T-cell (primary cell): ENCODE results near the gene H6PD. TPM values are rescaled to one million over a fixed set of nuclear protein-coding genes. Genes with fewer than 3 reads are reported as not detected.

ENCODE experiments used
- ATAC-seq, 4 experiments: fragments of 200-7000 bp in 3 of 4; fragments of 150-1000 bp in 1 of 4; cut with Tn5 transposase; replicated peaks in 1 of 4; 1 replicate in 3 of 4; 2 replicates in 1 of 4; pipeline ENCODE4 v1.10.0; 2021; ENCODE audit warnings: moderate library complexity in 3 of 4, mild to moderate bottlenecking in 2 of 4, moderate number of reproducible peaks in 1 of 4
- CTCF ChIA-PET, 2 donors: fragments of 300-600 bp; sonication (Branson Sonifier 250); formaldehyde crosslinking; loops; one replicate each; lab custom pipeline; 2022; ENCODE audit warnings: antibody characterized with exemption in 2 of 2; lab: Charles Lee
- POLR2A ChIA-PET, 2 donors: fragments of 300-600 bp; sonication (Branson Sonifier 250); formaldehyde crosslinking; loops; one replicate each; lab custom pipeline; 2022; ENCODE audit warnings: antibody characterized with exemption in 2 of 2; lab: Charles Lee
- DNase-seq, 35 experiments: peaks; one replicate each; pipeline versions ENCODE4 v3.0.0 to v3.0.0-alpha.2; 2013 to 2023
- H3K27ac ChIP-seq: one replicate; pipeline ENCODE4 v1.5.1; 2013; ENCODE audit warnings: low read length
- H3K27me3 ChIP-seq, 2 experiments: replicated peaks in 1 of 2; 1 replicate in 1 of 2; 2 replicates in 1 of 2; pipeline versions ENCODE4 v1.6.1 to v1.7.0; 2013; ENCODE audit warnings: low read length in 1 of 2, mixed read lengths in 1 of 2; ENCODE audit not compliant: control insufficient read depth in 2 of 2, insufficient read depth in 2 of 2; ENCODE audit errors: extremely low read depth in 1 of 2
- H3K36me3 ChIP-seq, 2 donors: 1 replicate in 1 of 2; 2 replicates in 1 of 2; pipeline versions ENCODE4 v1.6.1 to v1.7.0; 2013; ENCODE audit warnings: low read length in 1 of 2; ENCODE audit not compliant: control insufficient read depth in 2 of 2, insufficient read depth in 1 of 2; ENCODE audit errors: extremely low read depth in 1 of 2
- H3K4me1 ChIP-seq, 2 experiments: 1 replicate in 1 of 2; 2 replicates in 1 of 2; pipeline versions ENCODE4 v1.6.1 to v1.7.0; 2013; ENCODE audit warnings: low read length in 2 of 2, mixed read lengths in 1 of 2; ENCODE audit not compliant: insufficient read depth in 2 of 2, control insufficient read depth in 1 of 2; ENCODE audit errors: extremely low read depth in 1 of 2
- H3K4me3 ChIP-seq, 2 donors: 1 replicate in 1 of 2; 2 replicates in 1 of 2; pipeline versions ENCODE4 v1.5.1 to v1.7.0; 2013; ENCODE audit warnings: mild to moderate bottlenecking in 2 of 2, low read length in 1 of 2, moderate library complexity in 1 of 2; ENCODE audit not compliant: control insufficient read depth in 1 of 2; ENCODE audit errors: extremely low read depth in 1 of 2
- H3K9me3 ChIP-seq: 2 replicates; pipeline ENCODE4 v1.7.0; 2013
- H3K27ac Mint-ChIP-seq, 2 donors: one replicate each; pipeline ENCODE4 v1.8.0; 2020 to 2021; ENCODE audit warnings: mild to moderate bottlenecking in 2 of 2, mixed read lengths in 2 of 2
- H3K27me3 Mint-ChIP-seq, 2 donors: one replicate each; pipeline ENCODE4 v1.8.0; 2021 to 2022; ENCODE audit warnings: mixed read lengths in 2 of 2
- H3K36me3 Mint-ChIP-seq: one replicate; pipeline ENCODE4 v1.8.0; 2021; ENCODE audit warnings: mixed read lengths
- H3K4me1 Mint-ChIP-seq, 3 donors: one replicate each; pipeline ENCODE4 v1.8.0; 2020 to 2022; ENCODE audit warnings: mixed read lengths in 3 of 3, mild to moderate bottlenecking in 1 of 3
- H3K4me3 Mint-ChIP-seq, 3 donors: one replicate each; pipeline ENCODE4 v1.8.0; 2020 to 2022; ENCODE audit warnings: mild to moderate bottlenecking in 3 of 3, mixed read lengths in 3 of 3, moderate library complexity in 3 of 3
- H3K9me3 Mint-ChIP-seq, 3 donors: one replicate each; pipeline ENCODE4 v1.8.0; 2020 to 2022; ENCODE audit warnings: mixed read lengths in 3 of 3
- WGBS: methylation state at CpG from one replicate; pipeline ENCODE4 v1.1.5; 2013; ENCODE audit warnings: missing lambda C conversion rate; ENCODE audit not compliant: insufficient coverage; 5-methylcytosine and 5-hydroxymethylcytosine counted together
- total RNA-seq, 35 experiments: library from RNA in 6 of 35; stranded (reverse) in 6 of 35; fragments of 120-200 nt in 1 of 35; gene quantifications; one replicate each; pipeline versions ENCODE4 v1.2.1 to v1.2.4 and lab custom pipeline; 2013 to 2026

The H6PD gene, protein sequence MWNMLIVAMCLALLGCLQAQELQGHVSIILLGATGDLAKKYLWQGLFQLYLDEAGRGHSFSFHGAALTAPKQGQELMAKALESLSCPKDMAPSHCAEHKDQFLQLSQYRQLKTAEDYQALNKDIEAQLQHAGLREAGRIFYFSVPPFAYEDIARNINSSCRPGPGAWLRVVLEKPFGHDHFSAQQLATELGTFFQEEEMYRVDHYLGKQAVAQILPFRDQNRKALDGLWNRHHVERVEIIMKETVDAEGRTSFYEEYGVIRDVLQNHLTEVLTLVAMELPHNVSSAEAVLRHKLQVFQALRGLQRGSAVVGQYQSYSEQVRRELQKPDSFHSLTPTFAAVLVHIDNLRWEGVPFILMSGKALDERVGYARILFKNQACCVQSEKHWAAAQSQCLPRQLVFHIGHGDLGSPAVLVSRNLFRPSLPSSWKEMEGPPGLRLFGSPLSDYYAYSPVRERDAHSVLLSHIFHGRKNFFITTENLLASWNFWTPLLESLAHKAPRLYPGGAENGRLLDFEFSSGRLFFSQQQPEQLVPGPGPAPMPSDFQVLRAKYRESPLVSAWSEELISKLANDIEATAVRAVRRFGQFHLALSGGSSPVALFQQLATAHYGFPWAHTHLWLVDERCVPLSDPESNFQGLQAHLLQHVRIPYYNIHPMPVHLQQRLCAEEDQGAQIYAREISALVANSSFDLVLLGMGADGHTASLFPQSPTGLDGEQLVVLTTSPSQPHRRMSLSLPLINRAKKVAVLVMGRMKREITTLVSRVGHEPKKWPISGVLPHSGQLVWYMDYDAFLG
- total RNA-seq = 10 to 100 TPM; 17.6 to 26.5 (median 23.9) TPM
- total RNA-seq (2013) = 24.1 TPM
- total RNA-seq (lab: John Stamatoyannopoulos, UW) = 19.4 to 151 (median 85.5) reads per million in 29 experiments

DNA sequence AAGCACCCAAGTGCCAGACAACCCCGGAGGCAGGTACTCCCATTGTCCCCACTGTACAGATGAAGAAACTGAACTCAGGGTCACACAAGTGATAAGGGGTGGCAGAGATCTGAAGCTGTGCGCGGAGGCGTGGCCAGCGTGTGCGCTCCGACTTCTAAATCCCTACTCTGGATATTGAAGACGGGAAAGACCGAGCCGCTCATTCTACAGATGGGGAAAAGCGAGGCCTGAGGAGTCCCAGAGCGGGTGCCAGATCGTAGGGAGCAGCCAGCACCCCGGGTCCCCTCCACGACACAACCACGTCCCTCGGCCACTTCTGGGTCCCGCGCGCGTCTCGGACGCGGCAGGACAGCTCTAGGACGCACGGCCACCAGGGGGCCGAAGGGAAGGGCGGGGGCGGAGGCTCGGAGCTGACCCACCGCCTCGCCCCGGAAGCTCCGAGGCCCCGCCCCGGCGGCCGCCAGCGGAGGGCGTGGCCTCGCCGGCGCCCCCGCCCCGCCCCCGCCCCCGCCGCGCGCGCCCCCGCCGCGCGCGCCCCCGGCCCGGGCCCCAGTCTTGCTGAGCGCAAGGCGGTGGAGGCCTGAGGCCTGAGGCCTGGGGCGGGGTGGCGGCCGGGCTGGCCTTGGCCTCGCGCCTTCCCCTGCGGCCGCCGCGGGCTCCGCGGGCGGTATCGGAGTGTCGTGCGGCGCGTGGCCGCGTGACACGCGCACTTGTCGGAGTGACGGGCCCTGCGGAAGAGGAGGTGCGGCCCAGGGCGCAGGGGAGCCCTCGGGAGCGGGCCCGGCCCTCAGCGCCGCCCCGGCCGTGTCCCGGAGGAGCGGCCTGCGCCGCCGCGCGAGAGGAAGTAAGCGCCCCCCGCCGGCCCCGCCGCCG lies at the start of gene H6PD:
Gene H6PD, plus strand, starts transcription at position 552 of the 873 bp plus-strand sequence. CDS start 10,161 bp downstream, outside the sequence.
- H3K4me3 Mint-ChIP-seq = peak within 1 kb of the TSS; percentile 91 to 96 (median 92)
- under 1% methylated on average over 84 of the region's 106 CpGs for WGBS
- no peaks in the 10 kb centered on the region for H3K9me3 ChIP-seq
- H3K9me3 Mint-ChIP-seq = no peaks in the 10 kb centered on the region
- peak within 1 kb of the TSS; percentile 71 to 74 for H3K4me3 ChIP-seq
- no peaks in the 10 kb centered on the region for H3K27me3 ChIP-seq
- H3K4me1 ChIP-seq = peaks cover 7 to 27% of the 10 kb centered on the region in 2 experiments
- ChIA-PET CTCF (interaction anchor here in 1 of 2 donors (1.0 kb wide), 1 partner anchor 191 kb away, joined by 3 read pairs; no protein-coding TSS in a partner anchor), POLR2A (interaction anchor here in 1 of 2 donors (0.7 kb wide), 2 partner anchors 14 to 501 kb away, joined by 6 to 11 read pairs; no protein-coding TSS in a partner anchor)
- DNase-seq = peak; percentile 38 to 84 (median 62)
- H3K36me3 ChIP-seq = no peaks in the 10 kb centered on the region
- no peaks in the 10 kb centered on the region for H3K27me3 Mint-ChIP-seq
- ATAC-seq = peak; percentile 85 to 88 (median 86)
- no peaks in the 10 kb centered on the region for H3K36me3 Mint-ChIP-seq
- H3K27ac ChIP-seq = peak within 1 kb of the TSS; percentile 73
- peak within 1 kb of the TSS; percentile 96 to 97 for H3K27ac Mint-ChIP-seq
- H3K4me1 Mint-ChIP-seq = peaks cover 31 to 36% (median 35%) of the 10 kb centered on the region in 3 donors

DNA sequence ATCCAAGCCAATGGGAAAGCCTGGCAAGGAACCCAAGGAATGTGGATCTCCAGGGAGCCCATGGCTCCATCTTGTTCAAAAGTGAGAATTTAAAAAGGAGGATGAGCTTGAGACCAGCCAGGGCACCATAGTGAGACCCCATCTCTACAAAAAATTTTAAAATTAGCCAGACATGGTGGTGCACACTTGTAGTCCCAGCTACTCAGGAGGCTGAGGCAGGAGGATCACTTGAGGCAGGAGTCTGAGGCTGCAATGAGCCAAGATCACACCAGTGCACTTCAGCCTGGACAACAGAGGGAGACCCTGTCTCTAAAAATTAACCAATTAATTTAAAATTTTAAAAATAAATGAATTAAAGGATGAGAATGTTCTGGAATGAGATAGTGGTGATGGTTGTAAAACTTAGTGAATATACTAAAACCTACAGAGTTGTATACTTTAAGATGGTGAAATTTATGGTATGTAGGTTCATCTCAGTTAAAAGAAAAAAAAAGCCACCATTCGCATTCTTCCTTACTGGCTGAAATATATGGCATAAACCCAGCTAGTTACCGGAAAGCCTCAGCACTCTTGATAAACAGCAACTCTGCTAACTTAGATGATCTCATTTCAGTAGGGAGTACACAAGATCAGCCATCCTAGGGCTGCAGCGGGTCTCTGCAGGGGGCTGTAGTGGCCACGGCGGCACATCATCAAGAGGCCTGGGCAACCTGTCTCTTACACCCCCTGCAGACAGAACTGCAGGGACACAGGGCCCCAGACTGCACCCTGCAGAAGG lies 48.3 kb upstream of the H6PD start:
- Histone ChIP-seq H3K4me3 (no peak overlapping the region), H3K27ac (no peak overlapping the region), H3K27me3 (peaks cover 11 to 39% of the 10 kb centered on the region in 2 experiments), H3K4me1 (peaks cover 2 to 13% of the 10 kb centered on the region in 2 experiments), H3K36me3 (no peaks in the 10 kb centered on the region), H3K9me3 (no peaks in the 10 kb centered on the region)
- POLR2A ChIA-PET = no interaction called here
- no CpG with 5 or more reads among the region's 5 CpGs for WGBS
- H3K27me3 Mint-ChIP-seq = peaks cover 21 to 37% of the 10 kb centered on the region in 2 donors
- H3K36me3 Mint-ChIP-seq = no peaks in the 10 kb centered on the region
- DNase-seq = no peak
- peaks cover 5 to 13% (median 7%) of the 10 kb centered on the region in 3 donors for H3K4me1 Mint-ChIP-seq
- no peak overlapping the region for H3K4me3 Mint-ChIP-seq
- CTCF ChIA-PET = no interaction called here
- ATAC-seq = no peak
- no peak overlapping the region for H3K27ac Mint-ChIP-seq
- H3K9me3 Mint-ChIP-seq = no peaks in the 10 kb centered on the region

DNA sequence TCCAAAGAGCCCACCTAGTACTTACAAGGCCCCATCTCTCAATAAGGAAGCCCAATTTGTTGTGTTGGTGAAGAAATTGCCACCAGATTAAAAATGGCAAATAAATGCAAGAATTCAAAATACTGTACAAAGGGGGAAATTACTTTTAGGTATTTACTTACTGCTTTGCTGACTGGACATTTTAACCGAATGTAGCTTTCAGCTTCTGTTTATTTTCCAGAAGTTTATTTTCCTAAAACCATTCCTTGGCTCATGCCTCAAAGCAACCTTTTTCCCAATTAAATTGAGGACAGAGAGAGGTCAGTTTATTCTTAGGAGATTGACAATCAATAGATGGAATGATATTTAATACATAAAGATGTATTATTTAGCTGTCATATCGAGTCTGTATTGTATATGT lies 47.6 kb upstream of the H6PD start:
- ATAC-seq (no peak), DNase-seq (no peak)
- no CpG with 5 or more reads among the region's 2 CpGs for WGBS
- Histone ChIP-seq H3K27ac (no peak overlapping the region), H3K27me3 (peaks cover 7 to 35% of the 10 kb centered on the region in 2 experiments), H3K9me3 (no peaks in the 10 kb centered on the region), H3K4me1 (peaks cover 2 to 6% of the 10 kb centered on the region in 2 experiments), H3K4me3 (no peak overlapping the region), H3K36me3 (no peaks in the 10 kb centered on the region)
- H3K4me1 Mint-ChIP-seq = peaks cover 0 to 7% (median 0%) of the 10 kb centered on the region in 3 donors
- H3K27me3 Mint-ChIP-seq = peaks cover 18 to 33% of the 10 kb centered on the region in 2 donors
- ChIA-PET POLR2A (no interaction called here), CTCF (no interaction called here)
- H3K27ac Mint-ChIP-seq = no peak overlapping the region
- H3K36me3 Mint-ChIP-seq = no peaks in the 10 kb centered on the region
- H3K9me3 Mint-ChIP-seq = no peaks in the 10 kb centered on the region
- H3K4me3 Mint-ChIP-seq = no peak overlapping the region

DNA sequence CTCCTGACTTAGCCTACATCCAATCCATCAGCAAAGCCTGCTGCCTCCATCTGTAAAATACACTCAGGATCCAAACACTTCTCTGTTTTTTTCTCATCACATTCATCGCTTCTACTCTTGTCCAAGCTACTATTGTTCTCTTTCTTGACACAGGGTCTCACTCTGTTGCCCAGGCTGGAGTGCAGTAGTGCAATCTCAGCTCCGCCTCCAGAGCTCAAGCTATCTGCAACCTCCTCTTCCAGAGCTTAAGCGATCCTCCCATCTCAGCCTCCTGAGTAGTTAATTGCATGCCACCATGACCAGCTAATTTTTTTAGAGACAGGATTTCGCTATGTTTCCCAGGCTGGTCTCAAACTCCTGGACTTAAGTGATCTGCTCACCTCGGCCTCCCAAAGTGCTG lies 44.3 kb upstream of the H6PD start:
- POLR2A ChIA-PET = no interaction called here
- WGBS = 79% methylated on average over 4 of the region's 5 CpGs
- H3K9me3 Mint-ChIP-seq = no peaks in the 10 kb centered on the region
- H3K36me3 ChIP-seq = no peaks in the 10 kb centered on the region
- no peaks in the 10 kb centered on the region for H3K4me1 ChIP-seq
- H3K4me3 Mint-ChIP-seq = no peak overlapping the region
- peak overlapping the region in 1 of 2 donors; percentile 2 for H3K27ac Mint-ChIP-seq
- no peak overlapping the region for H3K27ac ChIP-seq
- no peaks in the 10 kb centered on the region for H3K36me3 Mint-ChIP-seq
- no peak for ATAC-seq
- DNase-seq = no peak
- peaks cover 16 to 18% of the 10 kb centered on the region in 2 donors for H3K27me3 Mint-ChIP-seq
- CTCF ChIA-PET = no interaction called here
- H3K4me3 ChIP-seq = no peak overlapping the region
- no peaks in the 10 kb centered on the region for H3K9me3 ChIP-seq
- H3K27me3 ChIP-seq = peaks cover 2 to 26% of the 10 kb centered on the region in 2 experiments
- no peaks in the 10 kb centered on the region for H3K4me1 Mint-ChIP-seq

DNA sequence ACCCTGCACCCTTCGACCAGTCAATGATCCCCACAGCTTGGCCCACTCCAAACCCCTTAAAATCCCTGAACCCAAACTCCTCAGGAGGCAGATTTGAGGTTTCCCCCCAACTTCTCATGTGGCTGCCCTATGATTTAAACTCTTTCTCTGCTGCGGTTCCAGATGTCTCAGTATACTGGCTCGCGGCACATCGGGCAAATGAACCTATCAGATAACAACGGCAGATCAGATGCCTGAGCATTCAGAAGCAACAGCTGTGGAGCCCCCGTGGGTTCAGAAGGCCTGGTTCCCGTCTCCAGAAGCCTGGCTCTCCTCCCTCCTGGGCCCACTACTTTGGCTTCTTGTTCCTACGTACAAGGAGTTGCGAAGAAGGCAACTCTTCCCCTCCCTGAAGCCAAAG lies 43.3 kb upstream of the H6PD start:
- H3K27me3 ChIP-seq = peaks cover 2 to 31% of the 10 kb centered on the region in 2 experiments
- CTCF ChIA-PET = interaction anchor here in 1 of 2 donors (0.5 kb wide), 1 partner anchor 213 kb away, joined by 3 read pairs; no protein-coding TSS in a partner anchor
- no peak overlapping the region for H3K4me3 ChIP-seq
- no peaks in the 10 kb centered on the region for H3K9me3 Mint-ChIP-seq
- DNase-seq = no peak
- no peak for ATAC-seq
- H3K27ac ChIP-seq = no peak overlapping the region
- H3K27ac Mint-ChIP-seq = no peak overlapping the region
- H3K27me3 Mint-ChIP-seq = peaks cover 14 to 18% of the 10 kb centered on the region in 2 donors
- no peaks in the 10 kb centered on the region for H3K36me3 ChIP-seq
- no peak overlapping the region for H3K4me3 Mint-ChIP-seq
- no peaks in the 10 kb centered on the region for H3K9me3 ChIP-seq
- H3K4me1 ChIP-seq = peaks cover 0 to 1% of the 10 kb centered on the region in 2 experiments
- POLR2A ChIA-PET = no interaction called here
- H3K36me3 Mint-ChIP-seq = no peaks in the 10 kb centered on the region
- peaks cover under 1 to 2% (median 2%) of the 10 kb centered on the region in 3 donors for H3K4me1 Mint-ChIP-seq
- 39% methylated on average over 10 of the region's 10 CpGs for WGBS
